VCaP (cell line): ENCODE results near the gene SH2D3C.

Source experiments
- H3K27ac ChIP-seq: fragments of 450-650 bp; 2 replicates; pipeline ENCODE4 v1.5.1; 2017
- TF ChIP-seq, protein P1 (sequence below): fragments of 450-650 bp; conservative IDR thresholded peaks from 2 replicates; pipeline ENCODE4 v1.5.1; 2017; ENCODE audit warnings: mild to moderate bottlenecking, moderate library complexity

The SH2D3C gene

GRCh38 chr9:127756233-127756632, 22.2 kb downstream of the SH2D3C start:
- TF ChIP-seq, protein P1, sequence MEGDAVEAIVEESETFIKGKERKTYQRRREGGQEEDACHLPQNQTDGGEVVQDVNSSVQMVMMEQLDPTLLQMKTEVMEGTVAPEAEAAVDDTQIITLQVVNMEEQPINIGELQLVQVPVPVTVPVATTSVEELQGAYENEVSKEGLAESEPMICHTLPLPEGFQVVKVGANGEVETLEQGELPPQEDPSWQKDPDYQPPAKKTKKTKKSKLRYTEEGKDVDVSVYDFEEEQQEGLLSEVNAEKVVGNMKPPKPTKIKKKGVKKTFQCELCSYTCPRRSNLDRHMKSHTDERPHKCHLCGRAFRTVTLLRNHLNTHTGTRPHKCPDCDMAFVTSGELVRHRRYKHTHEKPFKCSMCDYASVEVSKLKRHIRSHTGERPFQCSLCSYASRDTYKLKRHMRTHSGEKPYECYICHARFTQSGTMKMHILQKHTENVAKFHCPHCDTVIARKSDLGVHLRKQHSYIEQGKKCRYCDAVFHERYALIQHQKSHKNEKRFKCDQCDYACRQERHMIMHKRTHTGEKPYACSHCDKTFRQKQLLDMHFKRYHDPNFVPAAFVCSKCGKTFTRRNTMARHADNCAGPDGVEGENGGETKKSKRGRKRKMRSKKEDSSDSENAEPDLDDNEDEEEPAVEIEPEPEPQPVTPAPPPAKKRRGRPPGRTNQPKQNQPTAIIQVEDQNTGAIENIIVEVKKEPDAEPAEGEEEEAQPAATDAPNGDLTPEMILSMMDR, result no peak
- H3K27ac ChIP-seq, result no peak overlapping the region

GRCh38 chr9:127755061-127756060, 23.1 kb downstream of the SH2D3C start:
- TF ChIP-seq, protein P1, result no peak
- peak overlapping the region; percentile 38; the same call in 1 of the 2 replicates for H3K27ac ChIP-seq

GRCh38 chr9:127754099-127755060, 24.1 kb downstream of the SH2D3C start:
- TF ChIP-seq, protein P1, result no peak
- H3K27ac ChIP-seq, result peak overlapping the region; percentile 38; the same call in 1 of the 2 replicates

DNA sequence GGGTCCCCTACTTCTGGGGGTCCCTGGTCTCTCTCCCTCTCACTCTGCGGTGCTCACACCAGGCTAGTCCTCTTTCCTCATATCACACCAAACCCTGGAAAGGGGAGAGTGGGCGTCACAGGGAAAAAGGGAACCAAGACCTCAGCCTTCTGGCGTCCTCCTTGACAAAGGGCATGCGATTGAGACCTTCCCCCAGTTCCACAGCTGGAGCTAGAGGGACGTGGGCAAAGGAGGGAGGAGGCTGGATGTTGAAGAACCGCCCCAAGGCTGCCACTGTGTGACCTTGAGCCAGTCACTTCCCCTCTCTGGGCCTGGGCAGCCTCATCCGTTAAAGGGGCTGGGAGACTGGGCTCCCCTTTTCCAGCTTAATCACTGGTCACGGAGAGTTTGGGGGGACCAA, 24.8 kb downstream of the SH2D3C start:
- no peak overlapping the region for H3K27ac ChIP-seq
- TF ChIP-seq, protein P1, result no peak

- TF ChIP-seq, protein P1, result no peak
These were observed 25.3 kb downstream of the SH2D3C start for GRCh38 chr9:127753148-127753547.

DNA sequence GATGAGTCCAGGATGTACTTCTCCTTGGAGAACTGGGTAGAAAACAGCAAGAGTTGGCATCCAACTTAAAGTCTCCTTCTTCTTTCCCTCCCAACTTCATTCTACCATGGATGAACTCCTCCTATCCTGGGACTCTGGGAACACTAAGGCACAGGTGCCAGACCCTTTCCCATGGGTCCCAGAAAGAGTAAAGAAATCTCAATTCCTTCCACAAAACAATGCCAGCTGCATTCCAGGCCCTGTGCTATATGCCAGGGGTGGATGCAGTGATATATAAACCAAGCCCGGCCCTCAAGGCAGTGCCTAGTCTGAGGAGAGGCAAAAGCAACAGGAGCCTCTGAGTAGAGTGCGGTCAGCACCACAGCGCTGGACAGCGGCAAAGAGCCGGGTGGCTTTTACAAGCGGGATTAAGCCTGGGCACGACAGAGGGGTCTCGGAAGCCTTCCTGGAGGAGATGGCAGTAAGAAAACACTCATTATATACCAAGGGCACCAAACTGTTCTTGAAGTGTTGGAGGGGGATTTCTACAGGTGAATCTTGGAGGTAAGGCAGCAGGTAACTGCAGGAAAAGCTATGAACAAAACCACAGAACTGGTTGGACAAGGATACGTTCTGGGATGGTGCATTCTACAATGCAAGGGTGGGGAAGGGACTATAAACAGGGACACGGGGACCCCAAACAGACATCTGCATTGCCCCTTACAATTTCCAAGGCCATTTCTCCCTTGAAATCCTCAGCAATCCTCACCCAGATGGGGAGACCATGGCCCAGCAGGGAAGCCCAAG, 27.0 kb downstream of the SH2D3C start:
- no peak overlapping the region for H3K27ac ChIP-seq
- TF ChIP-seq, protein P1, result no peak

More at GRCh38 chr9:127753148-127753547, 25.3 kb downstream of the SH2D3C start:
- H3K27ac ChIP-seq, result no peak overlapping the region
